HepG2 (cell line): ENCODE data around the gene TBX6. TPM values are rescaled to one million over a fixed set of nuclear protein-coding genes. Genes with fewer than 3 reads are reported as not detected.
A peak's percentile ranks its signal among the peaks of the same experiment; 100 is the strongest.

ENCODE experiments used
- ARHGAP35 ChIP-seq: sonication (generic); formaldehyde crosslinking; IDR thresholded peaks from 2 replicates; pipeline ENCODE4 v1.9.0; 2022; ENCODE audit warnings: mild to moderate bottlenecking, inconsistent platforms, moderate library complexity, missing genetic modification reagents, borderline replicate concordance
- ARID3A ChIP-seq: IDR thresholded peaks from 2 replicates; pipeline ENCODE4 v1.6.1; 2012; ENCODE audit warnings: low read depth, low read length, improper control_type of control experiment
- ELF4 ChIP-seq: sonication (generic); formaldehyde crosslinking; IDR thresholded peaks from 2 replicates; pipeline ENCODE4 v1.5.0; 2020; ENCODE audit warnings: missing genetic modification reagents, mild to moderate bottlenecking, moderate library complexity, borderline replicate concordance
- HOXA3 ChIP-seq: sonication (generic); formaldehyde crosslinking; IDR thresholded peaks from 2 replicates; pipeline ENCODE4 v1.5.0; 2020; ENCODE audit warnings: missing genetic modification reagents
- MLLT10 ChIP-seq: sonication (generic); formaldehyde crosslinking; IDR thresholded peaks from 2 replicates; pipeline ENCODE4 v1.4.0; 2020; ENCODE audit warnings: missing genetic modification reagents
- MYNN ChIP-seq: sonication (generic); formaldehyde crosslinking; IDR thresholded peaks from 2 replicates; pipeline ENCODE4 v1.4.0; 2020; ENCODE audit warnings: mild to moderate bottlenecking, low read depth, missing genetic modification reagents
- MZF1 ChIP-seq: sonication (generic); formaldehyde crosslinking; IDR thresholded peaks from 2 replicates; pipeline ENCODE4 v1.8.1; 2023; ENCODE audit warnings: mild to moderate bottlenecking, missing genetic modification reagents, borderline replicate concordance
- PAX8 ChIP-seq: sonication (generic); formaldehyde crosslinking; IDR thresholded peaks from 2 replicates; pipeline ENCODE4 v1.8.0; 2022; ENCODE audit warnings: mild to moderate bottlenecking, missing genetic modification reagents, borderline replicate concordance
- PBX2 ChIP-seq: IDR thresholded peaks from 2 replicates; pipeline ENCODE4 v1.6.1; 2016; ENCODE audit warnings: control low read depth
- PPARG ChIP-seq: conservative IDR thresholded peaks from 2 replicates; pipeline ENCODE4 v1.6.1; 2016; ENCODE audit warnings: missing biosample characterization, missing genetic modification reagents
- RAD21 ChIP-seq: fragments of 450-650 bp; formaldehyde crosslinking; IDR thresholded peaks from 2 replicates; pipeline ENCODE4 v1.5.0; 2020; ENCODE audit warnings: mild to moderate bottlenecking
- RAD51 ChIP-seq: fragments of 450-650 bp; IDR thresholded peaks from 2 replicates; pipeline ENCODE4 v1.6.1; 2016; ENCODE audit warnings: borderline replicate concordance
- RFXAP ChIP-seq: sonication (generic); formaldehyde crosslinking; IDR thresholded peaks from 2 replicates; pipeline ENCODE4 v1.4.0; 2020; ENCODE audit warnings: missing genetic modification reagents, borderline replicate concordance
- SIN3B ChIP-seq: fragments of 150-350 bp; IDR thresholded peaks from 2 replicates; pipeline ENCODE4 v1.6.1; 2014; ENCODE audit warnings: low read length
- SMAD3 ChIP-seq: sonication (generic); formaldehyde crosslinking; IDR thresholded peaks from 2 replicates; pipeline ENCODE4 v1.4.0; 2020; ENCODE audit warnings: missing genetic modification reagents
- STAG1 ChIP-seq: sonication (generic); formaldehyde crosslinking; IDR thresholded peaks from 2 replicates; pipeline ENCODE4 v1.4.0; 2020; ENCODE audit warnings: missing genetic modification reagents
- ZBTB26 ChIP-seq: IDR thresholded peaks from 2 replicates; pipeline ENCODE4 v1.6.1; 2016; ENCODE audit warnings: missing compliant biosample characterization, missing genetic modification reagents, borderline replicate concordance
- ZBTB42 ChIP-seq: sonication (generic); formaldehyde crosslinking; IDR thresholded peaks from 2 replicates; pipeline ENCODE4 v1.5.0; 2020; ENCODE audit warnings: mild to moderate bottlenecking, missing genetic modification reagents
- ZC3H13 ChIP-seq: sonication (generic); formaldehyde crosslinking; IDR thresholded peaks from 2 replicates; pipeline ENCODE4 v1.8.1; 2023; ENCODE audit warnings: mild to moderate bottlenecking, missing genetic modification reagents, moderate library complexity
- ZNF12 ChIP-seq: sonication (generic); formaldehyde crosslinking; IDR thresholded peaks from 2 replicates; pipeline ENCODE4 v1.5.0; 2020; ENCODE audit warnings: missing genetic modification reagents
- ZNF33A ChIP-seq: sonication (generic); formaldehyde crosslinking; IDR thresholded peaks from 2 replicates; pipeline ENCODE4 v1.5.1; 2020; ENCODE audit warnings: missing genetic modification reagents, mild to moderate bottlenecking, moderate library complexity, borderline replicate concordance
- ZNF44 ChIP-seq: sonication (generic); formaldehyde crosslinking; IDR thresholded peaks from 2 replicates; pipeline ENCODE4 v1.5.1; 2020; ENCODE audit warnings: mild to moderate bottlenecking, missing genetic modification reagents
- ZNF512B ChIP-seq: sonication (generic); formaldehyde crosslinking; IDR thresholded peaks from 2 replicates; pipeline ENCODE4 v1.5.1; 2020; ENCODE audit warnings: missing genetic modification reagents, mild to moderate bottlenecking, borderline replicate concordance
- ZNF776 ChIP-seq: sonication (generic); formaldehyde crosslinking; IDR thresholded peaks from 2 replicates; pipeline ENCODE4 v1.4.0; 2020; ENCODE audit warnings: mild to moderate bottlenecking, missing genetic modification reagents
- polyA plus RNA-seq, 8 experiments: library from polyadenylated mRNA; depleted of rRNA in 3 of 8; stranded (reverse) in 7 of 8; unstranded in 1 of 8; fragments of >200 nt; fragmentation: Illumina TruSeq in 4 of 8; extraction: Trizol in 4 of 8; gene quantifications; 2 replicates each; pipeline versions ENCODE4 v1.2.1 to v1.2.3, GENCODE V29; 2011 to 2016; ENCODE audit warnings: low read depth in 4 of 8, missing spikeins in 1 of 8, mixed read lengths in 1 of 8; ENCODE audit not compliant: insufficient read depth in 1 of 8
- total RNA-seq, 5 experiments: library from RNA; depleted of rRNA; stranded (reverse); fragments of >200 nt; fragmentation: Illumina TruSeq; extraction: Trizol; gene quantifications; 2 replicates each; pipeline ENCODE4 v1.2.3, GENCODE V29; 2016; ENCODE audit warnings: low read depth in 1 of 5

Gene TBX6
- total and polyA plus RNA-seq, 2 of the 13 experiments (the other 11 are each of a cell fraction or from before 2014, with no cell fraction given) = 0.24 to 0.42 TPM

- TF ChIP-seq ELF4 (CRISPR knock-in tag) = peak; percentile 79; the same call in 1 of the 2 replicates
- TF ChIP-seq ZC3H13 (CRISPR knock-in tag) = peak; percentile 98
- no peak; the same call in 1 of the 2 replicates for TF ChIP-seq MYNN (CRISPR knock-in tag)
- TF ChIP-seq ZBTB26 (CRISPR knock-in tag) = peak; percentile 82
- TF ChIP-seq ARHGAP35 (CRISPR knock-in tag) = peak; percentile 96
- TF ChIP-seq SMAD3 = peak; percentile 87; the same call in 1 of the 2 replicates
- TF ChIP-seq MLLT10 (CRISPR knock-in tag) = no peak
- peak; percentile 84; the same call in 1 of the 2 replicates for TF ChIP-seq PAX8 (CRISPR knock-in tag)
- no peak for TF ChIP-seq PBX2 (CRISPR knock-in tag)
- peak; percentile 61; the same call in 1 of the 2 replicates for TF ChIP-seq RAD21 (CRISPR knock-in tag)
- peak; percentile 84; the same call in 1 of the 2 replicates for TF ChIP-seq ZNF512B (CRISPR knock-in tag)
- TF ChIP-seq ZNF44 (CRISPR knock-in tag) = peak; percentile 93
- peak; percentile 97 for TF ChIP-seq RFXAP (CRISPR knock-in tag)
- TF ChIP-seq ZBTB42 (CRISPR knock-in tag) = peak; percentile 92; the same call in 1 of the 2 replicates
- peak; percentile 73 for TF ChIP-seq PPARG (CRISPR knock-in tag)
- TF ChIP-seq ZNF12 (CRISPR knock-in tag) = 0 out of 2 replicates have a peak, but pooled peaks have one; percentile 59
- TF ChIP-seq ARID3A = no peak
- peak; percentile 77 for TF ChIP-seq SIN3B
- no peak for TF ChIP-seq MZF1 (CRISPR knock-in tag)
- peak; percentile 86; the same call in 1 of the 2 replicates for TF ChIP-seq ZNF776 (CRISPR knock-in tag)
- TF ChIP-seq RAD51 = no peak
- peak; percentile 8; the same call in 1 of the 2 replicates for TF ChIP-seq STAG1 (CRISPR knock-in tag)
- TF ChIP-seq ZNF33A (CRISPR knock-in tag) = no peak
- TF ChIP-seq HOXA3 (CRISPR knock-in tag) = peak; percentile 95
These were observed 38.9 kb downstream of the TBX6 start (continued) for GRCh38 chr16:30052671-30053372.
